Germinal center (tissue), 1 donor: ENCODE results near the gene SH3RF3.

Experiments
- DNase-seq: peaks from one replicate; pipeline ENCODE4 v3.0.0; 2012; ENCODE audit warnings: mixed read lengths, low spot score

Gene SH3RF3

GRCh38 chr2:109397893-109398292 is 268.9 kb downstream of the SH3RF3 start:
- no peak for DNase-seq

GRCh38 chr2:109398366-109399015 is 269.5 kb downstream of the SH3RF3 start:
- DNase-seq = no peak

DNA sequence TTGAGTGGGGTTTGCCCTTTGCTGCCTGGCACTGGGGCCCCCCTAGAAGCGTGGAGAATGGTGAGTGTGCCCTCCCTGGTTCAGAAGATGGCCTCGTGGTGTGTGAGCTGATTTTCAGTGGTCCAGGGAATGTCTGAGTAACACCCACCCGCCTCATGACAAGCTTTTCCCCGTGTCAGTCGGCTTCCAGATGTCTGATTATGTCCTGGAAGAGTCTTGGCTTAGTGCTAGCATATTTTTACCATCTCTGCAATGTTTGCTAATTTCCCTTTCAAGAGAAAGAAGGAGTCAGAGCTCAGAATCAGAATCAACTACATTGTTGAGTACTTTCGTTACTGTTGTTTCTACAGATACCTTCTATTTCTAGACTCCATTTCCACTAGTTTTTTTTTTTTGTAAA is 270.1 kb downstream of the SH3RF3 start:
- no peak for DNase-seq

GRCh38 chr2:109400102-109400501 is 271.1 kb downstream of the SH3RF3 start:
- no peak for DNase-seq

DNA sequence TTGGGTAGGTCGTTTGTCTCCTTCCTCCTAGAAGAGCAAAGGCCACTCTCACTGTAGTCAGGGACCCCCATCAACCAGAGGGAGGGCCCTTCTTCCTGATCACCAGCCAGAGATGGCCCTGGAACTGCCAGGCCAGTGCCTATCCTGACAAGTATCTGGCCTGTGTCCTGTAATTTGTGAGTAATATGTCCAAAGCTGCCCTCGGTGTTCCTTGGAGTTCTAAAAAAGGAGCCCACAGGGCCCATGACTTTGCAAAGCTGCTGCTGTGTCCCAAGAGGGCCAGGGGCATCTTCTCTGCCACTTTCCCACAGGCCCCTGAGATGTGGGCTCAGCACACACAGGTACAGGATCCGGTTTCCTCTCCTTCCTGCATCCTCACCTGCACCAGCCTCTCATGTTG is 272.4 kb downstream of the SH3RF3 start:
- no peak for DNase-seq

- no peak for DNase-seq
Measured at GRCh38 chr2:109402180-109402579, 273.2 kb downstream of the SH3RF3 start.

DNA sequence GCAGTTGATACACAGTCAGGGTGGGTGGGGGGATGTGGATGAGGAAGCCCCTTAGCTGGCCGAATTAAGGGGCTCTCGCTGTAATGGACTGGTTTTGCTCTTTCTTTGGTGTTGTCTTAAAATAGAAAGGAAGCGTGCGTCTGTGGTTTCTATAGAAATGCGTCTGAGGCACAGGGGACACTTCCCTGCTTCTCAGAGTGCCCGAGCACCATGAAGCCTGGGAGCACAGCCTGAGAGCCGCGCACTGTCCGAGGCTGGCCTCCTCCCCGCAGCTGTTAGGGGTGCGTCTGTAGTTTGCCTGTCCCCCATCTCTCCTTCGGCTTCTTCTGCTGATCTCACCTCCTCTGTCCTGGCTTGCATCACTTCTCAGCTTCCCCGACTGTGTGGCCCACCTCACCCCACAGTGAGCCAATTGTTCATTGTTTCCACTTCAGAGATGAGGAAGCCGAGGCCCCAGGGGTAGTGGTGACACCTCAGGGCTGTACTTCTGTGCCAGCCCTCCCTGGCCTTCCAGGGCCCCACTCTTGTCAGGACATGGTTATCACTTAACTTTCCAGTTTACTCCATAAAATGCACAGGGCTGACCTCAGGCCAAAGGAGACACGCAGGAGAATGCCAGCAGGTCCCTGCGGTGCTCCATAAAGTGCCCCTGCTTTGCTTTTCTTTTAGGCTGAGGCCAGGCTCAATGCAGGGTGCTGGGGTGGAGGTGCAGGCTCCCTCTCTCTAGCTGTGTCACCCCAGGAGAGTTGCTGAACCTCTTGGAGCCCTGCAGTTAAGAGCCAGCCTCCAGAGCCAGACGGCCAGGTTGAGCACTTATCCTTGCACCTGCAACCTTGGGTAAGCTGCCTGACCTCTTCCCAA is 274.2 kb downstream of the SH3RF3 start:
- DNase-seq = no peak

DNA sequence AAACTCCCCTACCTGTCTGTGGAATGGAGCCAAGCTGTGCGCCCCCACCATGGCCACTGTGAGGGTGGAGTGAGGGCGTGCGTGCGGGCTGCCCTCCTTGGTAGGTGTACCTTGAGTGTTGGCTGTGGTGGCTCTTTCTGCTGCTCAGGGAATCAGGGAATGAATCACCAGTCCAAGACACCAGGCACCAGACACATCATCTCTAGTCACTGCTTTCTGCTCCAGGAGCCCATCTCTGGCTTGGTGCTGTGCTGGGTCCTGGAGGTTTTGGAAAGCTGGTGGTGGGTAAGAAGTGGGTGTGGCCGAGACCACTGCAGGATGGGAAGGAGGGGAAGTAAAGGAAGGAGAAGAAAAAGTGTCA is 274.8 kb downstream of the SH3RF3 start:
- no peak for DNase-seq

DNA sequence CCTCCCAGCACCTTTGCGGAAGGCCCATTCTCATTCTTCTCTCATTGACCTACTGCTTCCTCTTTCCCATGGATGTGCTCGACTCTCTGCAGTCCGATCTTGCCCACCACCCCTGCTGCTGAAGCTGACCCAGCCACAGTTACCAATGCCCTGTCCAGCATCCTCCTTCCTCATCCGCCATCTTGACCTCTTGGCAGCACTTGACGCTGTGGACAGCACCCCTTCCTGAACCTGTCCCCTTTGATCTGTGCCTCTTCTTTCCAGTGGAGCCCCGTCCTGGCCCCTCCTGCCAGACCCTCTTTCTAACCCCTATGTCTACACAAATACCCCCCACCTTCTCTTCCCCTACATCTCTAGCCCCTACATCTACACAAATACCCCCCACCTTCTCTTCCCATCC is 275.7 kb downstream of the SH3RF3 start:
- DNase-seq = no peak

GRCh38 chr2:109405873-109406272 is 276.9 kb downstream of the SH3RF3 start:
- DNase-seq = no peak

- no peak for DNase-seq
Measured at GRCh38 chr2:109406301-109406700, 277.3 kb downstream of the SH3RF3 start.

GRCh38 chr2:109407276-109408042 is 278.5 kb downstream of the SH3RF3 start:
- no peak for DNase-seq

- DNase-seq = no peak
Measured at GRCh38 chr2:109408043-109408335, 279.0 kb downstream of the SH3RF3 start.

DNA sequence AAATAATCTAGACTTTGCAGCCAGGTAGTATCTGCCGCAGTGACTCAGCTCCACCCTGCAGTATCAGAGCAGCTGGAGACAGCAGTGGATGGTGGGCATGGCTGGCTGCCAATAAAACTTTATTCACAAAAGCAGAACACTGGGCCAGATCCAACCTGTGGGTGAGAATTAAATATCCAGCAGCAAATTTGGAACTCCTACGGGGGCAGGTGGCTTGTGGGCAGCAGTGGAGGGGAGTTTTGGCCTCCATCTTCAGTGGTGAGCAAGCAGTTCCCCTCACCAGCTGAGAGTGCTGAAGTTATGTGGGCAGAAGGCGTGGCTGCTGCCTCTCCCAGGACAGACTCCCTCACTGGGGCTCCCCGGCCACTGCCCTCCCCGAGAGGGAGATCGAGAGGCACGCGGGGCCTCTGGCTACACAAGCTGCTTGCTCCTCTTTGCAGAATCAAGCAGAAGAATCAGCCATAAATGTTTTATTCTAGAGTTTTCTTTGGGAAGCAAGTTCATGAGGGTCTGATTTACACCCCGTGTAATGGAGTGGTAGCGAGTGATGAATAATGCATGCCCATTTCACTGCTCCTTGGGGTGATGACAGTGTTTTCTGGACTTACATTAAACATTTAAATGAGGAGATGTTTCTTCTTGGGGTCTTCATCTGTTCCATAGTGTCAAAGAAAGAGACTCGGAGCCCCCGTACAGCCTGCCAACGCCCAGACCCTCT is 280.5 kb downstream of the SH3RF3 start:
- DNase-seq = no peak

DNA sequence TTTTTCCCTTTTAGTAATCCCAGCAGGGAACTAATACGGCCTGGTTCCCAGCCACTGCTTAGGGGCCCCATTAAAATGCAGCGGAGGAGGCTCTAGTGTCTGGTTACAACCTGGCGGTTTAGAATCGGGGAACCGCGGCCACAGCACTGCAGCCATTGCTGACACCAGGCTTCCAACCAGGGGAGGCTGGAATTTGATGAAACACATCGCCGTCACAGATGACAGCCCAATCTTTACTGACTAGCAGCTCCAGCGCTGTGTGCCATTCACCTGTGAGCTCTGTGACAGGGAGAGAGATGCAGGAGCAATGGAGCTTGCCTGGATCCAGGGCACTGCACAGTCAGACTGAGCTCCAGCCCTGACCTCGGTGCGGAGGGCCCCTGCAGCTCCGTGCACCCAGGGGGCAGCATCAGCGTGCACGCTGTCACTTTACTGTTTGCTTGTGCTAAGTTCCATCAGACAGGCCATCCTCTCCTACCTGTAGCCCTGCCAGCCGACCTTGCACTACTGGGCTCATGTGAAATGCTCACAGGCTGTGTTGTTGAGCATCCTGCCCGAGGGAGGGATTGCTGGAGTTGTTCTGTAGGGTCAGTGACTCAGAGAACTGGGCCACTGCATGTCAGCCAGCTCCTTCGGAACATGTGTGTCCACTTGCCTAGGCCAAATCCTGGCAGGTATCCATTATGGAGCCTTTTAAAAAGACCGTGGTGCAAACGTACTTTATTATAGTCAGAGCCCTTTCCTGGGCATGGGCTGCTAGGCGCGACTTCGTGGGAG is 281.2 kb downstream of the SH3RF3 start:
- no peak for DNase-seq

GRCh38 chr2:109411640-109412325 is 282.8 kb downstream of the SH3RF3 start:
- DNase-seq = no peak

DNA sequence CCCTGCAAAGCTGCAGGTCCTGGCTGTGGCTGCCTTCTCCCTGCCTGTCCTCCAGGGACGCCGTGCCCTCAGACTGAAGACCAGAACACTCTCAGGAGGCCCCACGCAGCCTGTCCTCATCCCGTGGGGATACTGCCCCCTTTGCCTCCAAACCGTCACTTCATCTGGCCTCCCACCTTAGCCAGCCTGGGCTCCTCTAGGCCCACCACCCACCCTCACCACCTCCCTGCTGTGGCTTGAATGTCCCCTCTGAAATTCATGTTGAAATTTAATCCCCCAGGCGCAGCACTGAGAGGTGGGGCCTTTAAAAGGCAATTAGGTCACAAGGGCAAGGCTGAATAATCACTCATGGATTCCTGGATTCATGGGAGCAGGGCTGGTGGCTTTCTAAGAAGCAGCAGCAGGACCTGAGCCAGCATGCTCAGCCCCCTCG is 286.6 kb downstream of the SH3RF3 start:
- no peak for DNase-seq

DNA sequence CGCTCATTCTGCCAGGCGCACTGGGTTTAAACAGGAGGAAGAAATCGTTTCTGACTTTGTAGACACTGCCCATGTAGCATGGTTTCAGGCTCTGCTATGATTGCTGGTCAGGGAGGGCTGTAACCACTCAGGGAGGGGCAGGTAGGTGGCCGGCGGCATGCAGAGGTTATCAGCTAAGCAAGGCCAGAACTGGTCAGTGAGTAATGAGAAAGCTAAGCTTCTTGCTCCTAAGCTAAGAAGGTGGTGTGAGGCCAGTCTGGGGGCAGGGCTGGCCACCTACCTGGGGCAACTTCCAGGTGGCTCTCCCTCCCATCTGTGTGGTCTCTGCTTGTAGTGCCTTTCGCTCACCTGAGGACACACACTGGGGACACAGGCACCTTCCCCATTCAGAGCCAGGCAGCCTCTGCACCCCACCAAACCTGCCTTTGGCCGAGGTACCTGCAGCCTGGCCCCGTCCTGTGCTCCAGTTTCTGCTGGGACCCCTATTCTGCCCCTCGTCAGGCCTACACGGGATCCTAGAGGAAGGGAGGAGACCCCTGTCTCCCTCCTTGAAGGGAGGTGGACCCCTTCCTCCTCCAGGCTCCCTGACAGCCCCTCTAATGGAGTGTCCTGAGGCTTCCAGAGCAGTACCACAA is 288.8 kb downstream of the SH3RF3 start:
- DNase-seq = no peak

DNA sequence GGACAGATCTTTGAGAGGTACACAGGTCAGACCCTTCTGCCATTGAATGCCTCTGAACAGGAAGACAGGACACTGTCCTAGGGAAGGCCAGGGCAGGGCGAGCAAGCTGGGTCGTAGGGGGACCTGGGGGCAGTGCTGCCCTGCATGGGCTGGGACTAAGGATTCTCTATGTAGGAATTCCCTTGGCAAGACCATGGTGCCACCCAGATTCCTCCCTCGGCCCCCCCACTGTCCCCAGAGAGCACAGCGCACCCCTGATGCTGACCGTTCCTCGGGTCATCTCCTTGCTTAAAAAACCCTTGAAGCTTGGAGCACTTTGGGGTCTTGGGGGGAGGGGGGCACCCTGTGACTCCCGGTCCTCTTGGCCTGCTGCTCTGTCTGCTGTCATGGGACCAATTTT is 289.7 kb downstream of the SH3RF3 start:
- no peak for DNase-seq

GRCh38 chr2:109419171-109419756 is 290.3 kb downstream of the SH3RF3 start:
- no peak for DNase-seq
